ENCODE measurements around the gene ZNF526. TPM values are rescaled to one million over a fixed set of nuclear protein-coding genes. Genes with fewer than 3 reads are reported as not detected.

ZNF526 gene
- polyA plus RNA-seq, 1 donor from 2014 or later: 2.1 TPM

GRCh38 chr19:42208612-42209011 is 11.5 kb upstream of the ZNF526 start:
- Histone ChIP-seq H2AFZ (ENCODE audit: low read depth, low read length) (no peak overlapping the region), H3K9me3 (ENCODE audit: low read length) (no peaks in the 10 kb centered on the region), H3K27ac (ENCODE audit: low read length) (no peak overlapping the region), H3K27me3 (ENCODE audit: insufficient read depth, low read depth, low read length) (no peaks in the 10 kb centered on the region), H3K9me2 (ENCODE audit: insufficient read depth, low read length) (no peaks in the 10 kb centered on the region), H3K79me2 (replicated peaks; ENCODE audit: insufficient read depth, low read length) (peaks cover 13% of the 10 kb centered on the region), H3K4me3 (ENCODE audit: low read length) (no peak overlapping the region), H3F3A (ENCODE audit: insufficient read depth, low read length, poor library complexity, severe bottlenecking) (no peaks in the 10 kb centered on the region), H3K36me3 (ENCODE audit: insufficient read depth, low read length) (no peaks in the 10 kb centered on the region), H4K20me1 (ENCODE audit: insufficient read depth) (no peaks in the 10 kb centered on the region), H3K9ac (ENCODE audit: low read length) (no peak overlapping the region), H3K4me2 (ENCODE audit: low read length) (no peak overlapping the region)
- no peak for TF ChIP-seq EZH2 (IDR thresholded peaks at IDR 0.05; ENCODE audit: borderline replicate concordance, insufficient read depth, low read length, poor library complexity, severe bottlenecking)
- no peak for TF ChIP-seq CTCF (IDR thresholded peaks at IDR 0.05; ENCODE audit: poor library complexity, severe bottlenecking)
- no peak for TF ChIP-seq MXI1 (conservative IDR thresholded peaks at IDR 0.05; ENCODE audit: poor library complexity, severe bottlenecking)
- no peak for TF ChIP-seq POLR2AphosphoS5 (IDR thresholded peaks at IDR 0.05)
- TF ChIP-seq RAD21 (conservative IDR thresholded peaks at IDR 0.05): no peak
- TF ChIP-seq SMC3 (conservative IDR thresholded peaks at IDR 0.05; ENCODE audit: poor library complexity): no peak
- no peak for TF ChIP-seq TAF1 (IDR thresholded peaks at IDR 0.05; ENCODE audit: low read depth)
- TF ChIP-seq, protein P1, sequence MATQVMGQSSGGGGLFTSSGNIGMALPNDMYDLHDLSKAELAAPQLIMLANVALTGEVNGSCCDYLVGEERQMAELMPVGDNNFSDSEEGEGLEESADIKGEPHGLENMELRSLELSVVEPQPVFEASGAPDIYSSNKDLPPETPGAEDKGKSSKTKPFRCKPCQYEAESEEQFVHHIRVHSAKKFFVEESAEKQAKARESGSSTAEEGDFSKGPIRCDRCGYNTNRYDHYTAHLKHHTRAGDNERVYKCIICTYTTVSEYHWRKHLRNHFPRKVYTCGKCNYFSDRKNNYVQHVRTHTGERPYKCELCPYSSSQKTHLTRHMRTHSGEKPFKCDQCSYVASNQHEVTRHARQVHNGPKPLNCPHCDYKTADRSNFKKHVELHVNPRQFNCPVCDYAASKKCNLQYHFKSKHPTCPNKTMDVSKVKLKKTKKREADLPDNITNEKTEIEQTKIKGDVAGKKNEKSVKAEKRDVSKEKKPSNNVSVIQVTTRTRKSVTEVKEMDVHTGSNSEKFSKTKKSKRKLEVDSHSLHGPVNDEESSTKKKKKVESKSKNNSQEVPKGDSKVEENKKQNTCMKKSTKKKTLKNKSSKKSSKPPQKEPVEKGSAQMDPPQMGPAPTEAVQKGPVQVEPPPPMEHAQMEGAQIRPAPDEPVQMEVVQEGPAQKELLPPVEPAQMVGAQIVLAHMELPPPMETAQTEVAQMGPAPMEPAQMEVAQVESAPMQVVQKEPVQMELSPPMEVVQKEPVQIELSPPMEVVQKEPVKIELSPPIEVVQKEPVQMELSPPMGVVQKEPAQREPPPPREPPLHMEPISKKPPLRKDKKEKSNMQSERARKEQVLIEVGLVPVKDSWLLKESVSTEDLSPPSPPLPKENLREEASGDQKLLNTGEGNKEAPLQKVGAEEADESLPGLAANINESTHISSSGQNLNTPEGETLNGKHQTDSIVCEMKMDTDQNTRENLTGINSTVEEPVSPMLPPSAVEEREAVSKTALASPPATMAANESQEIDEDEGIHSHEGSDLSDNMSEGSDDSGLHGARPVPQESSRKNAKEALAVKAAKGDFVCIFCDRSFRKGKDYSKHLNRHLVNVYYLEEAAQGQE (IDR thresholded peaks at IDR 0.05; ENCODE audit: borderline replicate concordance): no peak
- no peak for TF ChIP-seq EP300 (conservative IDR thresholded peaks at IDR 0.05; ENCODE audit: poor library complexity, severe bottlenecking)

GRCh38 chr19:42212886-42213285 is 7.2 kb upstream of the ZNF526 start:
- H4K20me1 ChIP-seq (ENCODE audit: insufficient read depth): peaks cover 8% of the 10 kb centered on the region
- H3K27ac ChIP-seq (ENCODE audit: low read length): no peak overlapping the region
- no peak overlapping the region for H3K4me3 ChIP-seq (ENCODE audit: low read length)
- H3K9ac ChIP-seq (ENCODE audit: low read length): no peak overlapping the region
- no peaks in the 10 kb centered on the region for H3F3A ChIP-seq (ENCODE audit: insufficient read depth, low read length, poor library complexity, severe bottlenecking)
- H3K9me2 ChIP-seq (ENCODE audit: insufficient read depth, low read length): no peaks in the 10 kb centered on the region
- no peak overlapping the region for H2AFZ ChIP-seq (ENCODE audit: low read depth, low read length)
- no peak overlapping the region for H3K4me2 ChIP-seq (ENCODE audit: low read length)
- no peaks in the 10 kb centered on the region for H3K9me3 ChIP-seq (ENCODE audit: low read length)
- no peaks in the 10 kb centered on the region for H3K36me3 ChIP-seq (ENCODE audit: insufficient read depth, low read length)
- H3K79me2 ChIP-seq (replicated peaks; ENCODE audit: insufficient read depth, low read length): peaks cover 42% of the 10 kb centered on the region
- H3K27me3 ChIP-seq (ENCODE audit: insufficient read depth, low read depth, low read length): no peaks in the 10 kb centered on the region
- TF ChIP-seq POLR2AphosphoS5 (IDR thresholded peaks at IDR 0.05) (no peak), RAD21 (conservative IDR thresholded peaks at IDR 0.05) (no peak), MXI1 (conservative IDR thresholded peaks at IDR 0.05; ENCODE audit: poor library complexity, severe bottlenecking) (no peak), EP300 (conservative IDR thresholded peaks at IDR 0.05; ENCODE audit: poor library complexity, severe bottlenecking) (no peak), CTCF (IDR thresholded peaks at IDR 0.05; ENCODE audit: poor library complexity, severe bottlenecking) (no peak), TAF1 (IDR thresholded peaks at IDR 0.05; ENCODE audit: low read depth) (no peak), SMC3 (conservative IDR thresholded peaks at IDR 0.05; ENCODE audit: poor library complexity) (no peak), EZH2 (IDR thresholded peaks at IDR 0.05; ENCODE audit: borderline replicate concordance, insufficient read depth, low read length, poor library complexity, severe bottlenecking) (no peak)
- TF ChIP-seq, protein P1 (IDR thresholded peaks at IDR 0.05; ENCODE audit: borderline replicate concordance): no peak

Measured in neural cell (in vitro differentiated cells).